ENCODE data around the gene EPS8.

- TF ChIP-seq POLR2A (IDR thresholded peaks at IDR 0.05) = no peak
- TF ChIP-seq, protein P1, sequence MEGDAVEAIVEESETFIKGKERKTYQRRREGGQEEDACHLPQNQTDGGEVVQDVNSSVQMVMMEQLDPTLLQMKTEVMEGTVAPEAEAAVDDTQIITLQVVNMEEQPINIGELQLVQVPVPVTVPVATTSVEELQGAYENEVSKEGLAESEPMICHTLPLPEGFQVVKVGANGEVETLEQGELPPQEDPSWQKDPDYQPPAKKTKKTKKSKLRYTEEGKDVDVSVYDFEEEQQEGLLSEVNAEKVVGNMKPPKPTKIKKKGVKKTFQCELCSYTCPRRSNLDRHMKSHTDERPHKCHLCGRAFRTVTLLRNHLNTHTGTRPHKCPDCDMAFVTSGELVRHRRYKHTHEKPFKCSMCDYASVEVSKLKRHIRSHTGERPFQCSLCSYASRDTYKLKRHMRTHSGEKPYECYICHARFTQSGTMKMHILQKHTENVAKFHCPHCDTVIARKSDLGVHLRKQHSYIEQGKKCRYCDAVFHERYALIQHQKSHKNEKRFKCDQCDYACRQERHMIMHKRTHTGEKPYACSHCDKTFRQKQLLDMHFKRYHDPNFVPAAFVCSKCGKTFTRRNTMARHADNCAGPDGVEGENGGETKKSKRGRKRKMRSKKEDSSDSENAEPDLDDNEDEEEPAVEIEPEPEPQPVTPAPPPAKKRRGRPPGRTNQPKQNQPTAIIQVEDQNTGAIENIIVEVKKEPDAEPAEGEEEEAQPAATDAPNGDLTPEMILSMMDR (IDR thresholded peaks at IDR 0.05) = no peak
These were observed 106.4 kb downstream of the EPS8 start for GRCh38 chr12:15682826-15683225.
